GM19455 (cell line): ENCODE results near the gene SLC38A3.

Experiments
- ATAC-seq: cut with Tn5 transposase; IDR thresholded peaks from one replicate; pipeline ENCODE4 v1.9.1; 2021; ENCODE audit not compliant: unreplicated experiment

SLC38A3 gene

GRCh38 chr3:50190936-50191660 is 14.0 kb upstream of the SLC38A3 start, which contains the start of gene GNAT1:
Gene GNAT1, plus strand, starts transcription at chr3:50191610. Its CDS starts 116 bp downstream, at chr3:50191726.
- no peak for ATAC-seq

GRCh38 chr3:50192124-50192523 is 12.9 kb upstream of the SLC38A3 start:
- no peak for ATAC-seq

- ATAC-seq: no peak
These were observed 12.4 kb upstream of the SLC38A3 start for GRCh38 chr3:50192689-50193141.

GRCh38 chr3:50193286-50193685 is 11.8 kb upstream of the SLC38A3 start:
- no peak for ATAC-seq

- ATAC-seq: no peak
These were observed 11.3 kb upstream of the SLC38A3 start for GRCh38 chr3:50193746-50194127.

GRCh38 chr3:50194128-50194902 is 10.8 kb upstream of the SLC38A3 start:
- ATAC-seq: no peak

- no peak for ATAC-seq
These were observed 10.1 kb upstream of the SLC38A3 start for GRCh38 chr3:50194903-50195500.

- no peak for ATAC-seq
These were observed 9.4 kb upstream of the SLC38A3 start for GRCh38 chr3:50195501-50196252.

- ATAC-seq: no peak
These were observed 8.7 kb upstream of the SLC38A3 start for GRCh38 chr3:50196253-50196801.

GRCh38 chr3:50201573-50202315 is 3.3 kb upstream of the SLC38A3 start:
- no peak for ATAC-seq

- no peak for ATAC-seq
These were observed 2.5 kb upstream of the SLC38A3 start for GRCh38 chr3:50202353-50203112.

- no peak for ATAC-seq
These were observed 1.8 kb upstream of the SLC38A3 start for GRCh38 chr3:50203113-50203808.

- ATAC-seq: no peak
These were observed 965 bp upstream of the SLC38A3 start for GRCh38 chr3:50203809-50204803.

- ATAC-seq: no peak
These were observed 574 bp downstream of the SLC38A3 start for GRCh38 chr3:50205413-50206276.

GRCh38 chr3:50207359-50208042 is 2.4 kb downstream of the SLC38A3 start:
- no peak for ATAC-seq
